Stimulated activated CD8-positive, alpha-beta memory T cell treated with anti-CD3 and anti-CD28 coated beads, Interleukin-7, amount 100 ng/mL, for 4 hours (primary cell): ENCODE measurements around the gene HNRNPLL.
A peak's percentile ranks its signal among the peaks of the same experiment; 100 is the strongest.

ENCODE experiments used
- DNase-seq, 2 donors: peaks; one replicate each; pipeline ENCODE4 v3.0.0-alpha.2; 2020; ENCODE audit warnings: low read depth in 2 of 2

Gene HNRNPLL

GRCh38 chr2:38592951-38593350 is 9.8 kb downstream of the HNRNPLL start:
- DNase-seq, result no peak

DNA sequence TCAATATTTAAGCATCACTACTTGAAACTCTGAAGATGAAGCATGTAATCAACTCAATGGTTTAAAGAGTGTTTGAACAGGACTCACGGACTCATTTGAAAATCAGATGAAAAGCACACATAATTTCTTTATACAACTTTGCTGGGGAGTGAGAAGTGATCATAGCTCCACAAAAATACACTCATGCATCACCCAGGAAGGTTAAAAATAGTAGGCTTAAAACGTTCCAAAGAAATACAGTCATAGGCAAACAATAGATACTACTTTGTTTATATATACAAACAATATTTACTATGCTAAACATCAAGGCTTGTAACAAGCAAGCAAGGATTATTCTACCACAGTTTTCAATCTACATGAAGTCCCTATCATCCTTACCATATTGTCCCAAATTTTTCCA is 11.6 kb downstream of the HNRNPLL start:
- DNase-seq, result no peak

DNA sequence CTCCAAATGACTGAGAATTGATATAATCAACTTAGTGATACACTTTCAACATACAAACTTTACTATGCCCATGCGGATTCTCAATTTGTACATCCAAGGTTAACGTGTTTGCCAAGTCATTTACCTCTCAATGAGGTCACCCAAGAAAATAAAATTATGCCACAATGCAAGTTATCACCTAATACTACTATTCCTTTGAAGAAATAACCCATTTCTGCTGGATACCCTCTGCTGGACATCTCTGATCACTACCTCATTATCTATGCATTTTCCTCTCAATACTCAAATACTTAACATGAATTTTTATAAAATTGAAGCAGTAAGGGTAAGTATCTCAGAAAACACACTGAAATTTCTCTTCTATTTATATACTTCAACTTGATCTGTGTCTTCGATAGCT is 12.7 kb downstream of the HNRNPLL start:
- no peak for DNase-seq

DNA sequence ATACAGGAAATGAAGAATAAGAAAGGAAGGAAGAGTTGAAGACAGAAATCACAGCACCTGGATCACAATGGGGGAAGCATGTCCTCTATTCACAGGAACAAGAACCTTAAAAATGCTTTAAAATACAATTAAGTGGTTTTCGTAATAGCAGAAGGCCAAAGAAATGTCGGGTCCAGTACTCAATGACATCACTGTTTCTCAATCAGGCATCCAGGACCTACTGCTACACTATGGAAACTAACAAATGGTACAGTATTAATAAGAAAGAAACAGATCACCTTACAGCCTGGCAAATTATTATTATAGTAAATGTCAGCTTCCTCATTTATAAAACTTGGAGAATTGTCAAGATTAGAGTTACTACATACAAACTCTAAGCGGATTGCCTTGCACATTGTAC is 15.8 kb downstream of the HNRNPLL start:
- DNase-seq, result no peak

- no peak for DNase-seq
Observed at GRCh38 chr2:38584881-38585280, 17.8 kb downstream of the HNRNPLL start.

GRCh38 chr2:38583994-38584393 is 18.7 kb downstream of the HNRNPLL start:
- DNase-seq, result no peak

DNA sequence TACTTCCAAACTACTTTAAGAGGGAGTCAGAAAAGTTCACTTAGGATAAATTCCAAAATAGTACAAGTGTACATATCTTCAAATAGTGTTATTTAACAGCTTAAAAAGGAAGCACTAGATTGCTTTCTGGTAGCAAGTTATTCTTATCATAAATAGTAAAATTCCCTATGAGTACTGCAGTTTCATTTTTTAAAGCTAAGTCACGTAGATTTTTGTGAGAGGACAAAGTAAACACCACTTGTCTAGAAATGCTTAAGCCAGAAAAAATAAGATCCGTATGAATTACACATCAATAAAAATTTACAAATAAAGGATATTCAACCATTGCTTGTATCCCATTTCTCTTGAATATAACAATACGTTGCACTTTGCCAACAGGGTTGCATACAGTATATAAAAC is 19.2 kb downstream of the HNRNPLL start:
- no peak for DNase-seq

GRCh38 chr2:38581193-38582147 is 21.3 kb downstream of the HNRNPLL start:
- DNase-seq, result peak in 1 of 2 donors; percentile 15

DNA sequence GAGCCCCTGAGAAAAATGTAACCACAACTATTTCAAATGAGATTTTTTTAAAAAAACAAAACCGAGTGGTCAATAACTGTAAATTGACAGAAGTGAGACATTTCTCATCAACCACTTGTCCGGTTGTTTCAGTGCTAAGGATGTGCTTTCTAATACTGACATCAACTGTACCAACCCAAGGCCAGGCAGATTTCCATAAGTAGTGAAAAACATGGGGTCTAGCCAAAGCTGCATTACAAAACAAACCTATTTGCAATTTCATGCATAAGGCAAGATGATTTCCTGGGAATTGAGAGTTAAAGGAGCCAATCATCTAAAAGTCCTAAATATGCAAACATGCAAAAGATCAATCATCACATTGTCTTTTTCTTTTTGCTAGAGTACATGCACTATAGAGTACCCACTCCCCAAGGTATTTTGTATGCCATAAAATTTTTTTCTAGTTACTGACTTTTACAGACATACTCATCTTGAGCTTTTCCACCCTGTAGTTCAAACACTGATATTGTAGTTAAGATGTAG is 22.6 kb downstream of the HNRNPLL start:
- no peak for DNase-seq

DNA sequence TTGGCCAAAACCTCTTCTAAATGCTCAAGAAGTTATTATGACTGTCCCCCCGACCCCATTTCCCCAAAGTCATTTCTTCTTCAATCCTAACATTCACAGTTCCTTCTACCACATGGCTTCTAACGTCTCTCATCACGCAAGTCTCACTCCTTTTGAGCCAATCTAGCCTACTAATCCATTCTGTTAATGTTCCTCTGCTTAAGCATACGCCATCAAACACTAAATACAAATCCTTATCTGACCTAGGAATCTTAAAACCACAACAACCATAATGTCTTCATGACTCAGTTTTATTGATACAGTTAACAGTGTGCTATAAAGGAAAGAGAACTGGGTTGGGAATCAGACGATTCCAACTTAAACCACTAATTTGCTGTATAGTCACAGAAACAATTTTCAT is 23.9 kb downstream of the HNRNPLL start:
- DNase-seq, result no peak

DNA sequence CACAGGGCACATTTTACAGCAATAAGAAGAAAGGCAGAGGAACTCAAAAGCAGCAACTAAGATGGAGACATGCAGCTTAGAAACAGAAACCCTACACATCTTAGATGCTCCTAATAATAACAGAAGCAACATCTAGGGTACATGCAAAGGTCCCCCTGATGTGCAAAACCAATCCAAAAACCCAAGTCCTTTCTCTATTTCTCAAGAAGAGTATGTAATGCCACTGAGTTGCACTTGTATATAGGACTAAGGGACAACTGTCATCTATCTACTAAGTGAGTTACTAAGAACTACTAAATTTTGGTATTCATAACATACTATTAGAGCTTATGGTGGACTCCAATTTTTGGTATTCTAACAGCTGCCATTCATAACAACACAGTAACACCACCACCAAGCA is 28.4 kb downstream of the HNRNPLL start:
- no peak for DNase-seq

DNA sequence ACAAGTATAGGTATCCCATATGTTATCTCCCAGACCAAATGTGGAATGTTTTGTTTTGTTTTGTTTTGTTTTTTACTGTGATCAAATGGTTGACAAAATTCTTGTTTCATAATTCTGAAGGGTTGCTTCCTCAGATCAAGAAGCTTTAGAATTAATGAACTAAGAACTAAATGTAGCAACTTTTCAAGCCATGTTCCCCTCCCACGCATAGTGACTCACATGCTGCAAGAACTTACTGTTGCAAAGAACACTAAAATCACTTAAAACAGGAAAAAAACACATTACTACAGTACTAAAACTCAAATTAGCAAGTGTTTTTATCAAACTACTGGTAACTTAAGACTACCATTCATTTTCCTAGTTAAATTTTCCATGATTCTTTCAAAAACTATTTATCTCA is 30.6 kb downstream of the HNRNPLL start:
- DNase-seq, result peak in 1 of 2 donors; percentile 10

- no peak for DNase-seq
Observed at GRCh38 chr2:38571193-38571592, 31.5 kb downstream of the HNRNPLL start.

DNA sequence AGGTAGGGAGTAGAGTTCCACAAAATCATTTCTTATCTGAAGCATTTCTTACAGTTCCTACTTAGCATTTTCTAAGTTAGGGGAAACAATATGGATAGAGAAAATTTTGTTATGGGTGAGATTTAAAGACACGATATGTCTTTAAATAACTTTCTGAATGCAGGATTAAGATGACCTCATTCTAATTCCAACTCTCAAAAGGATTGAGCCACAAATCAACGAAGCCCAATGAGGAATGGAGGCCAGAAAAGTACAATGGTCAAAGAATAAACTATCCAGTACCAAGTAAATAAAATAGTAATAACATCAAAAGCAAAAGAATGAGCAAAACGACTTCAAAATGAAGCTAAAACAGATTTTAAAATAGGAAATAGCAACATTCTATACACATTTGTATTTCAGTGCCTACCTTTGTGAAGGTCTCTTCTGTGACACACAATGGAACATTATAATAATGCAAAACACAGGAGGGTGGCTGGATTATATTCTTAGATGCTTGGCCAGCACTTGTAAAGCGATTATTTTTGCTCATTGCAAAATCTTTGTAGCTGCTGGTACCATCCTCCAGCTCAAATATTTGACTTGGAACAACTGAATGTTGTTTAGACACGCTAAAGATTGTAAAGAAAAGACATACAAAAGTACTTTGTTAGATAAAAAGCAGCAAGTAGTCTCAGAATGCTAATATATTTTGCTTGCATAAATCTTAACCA is 33.8 kb downstream of the HNRNPLL start:
- no peak for DNase-seq

- DNase-seq, result no peak
Observed at GRCh38 chr2:38565333-38565732, 37.4 kb downstream of the HNRNPLL start.

- DNase-seq, result no peak
Observed at GRCh38 chr2:38561691-38562090, 41.0 kb downstream of the HNRNPLL start.

DNA sequence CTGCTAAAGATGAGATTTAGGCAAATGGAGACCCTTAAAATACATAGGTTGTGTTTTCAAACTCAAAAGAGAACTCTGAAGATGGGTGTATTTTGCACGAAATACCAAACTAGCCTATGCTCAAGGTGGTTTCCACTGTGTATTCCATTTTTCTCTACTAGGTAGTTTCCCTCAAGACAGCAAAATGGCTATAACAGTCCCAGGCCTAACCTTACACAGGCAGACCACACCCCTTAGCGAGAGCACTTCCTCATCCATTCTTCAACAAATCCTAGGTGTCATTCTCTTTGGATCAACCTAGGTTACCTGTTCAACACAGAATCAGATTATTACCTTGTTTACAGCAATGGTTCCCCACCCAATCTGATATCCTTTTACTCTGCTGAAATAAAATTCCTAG is 42.6 kb downstream of the HNRNPLL start:
- DNase-seq, result no peak

DNA sequence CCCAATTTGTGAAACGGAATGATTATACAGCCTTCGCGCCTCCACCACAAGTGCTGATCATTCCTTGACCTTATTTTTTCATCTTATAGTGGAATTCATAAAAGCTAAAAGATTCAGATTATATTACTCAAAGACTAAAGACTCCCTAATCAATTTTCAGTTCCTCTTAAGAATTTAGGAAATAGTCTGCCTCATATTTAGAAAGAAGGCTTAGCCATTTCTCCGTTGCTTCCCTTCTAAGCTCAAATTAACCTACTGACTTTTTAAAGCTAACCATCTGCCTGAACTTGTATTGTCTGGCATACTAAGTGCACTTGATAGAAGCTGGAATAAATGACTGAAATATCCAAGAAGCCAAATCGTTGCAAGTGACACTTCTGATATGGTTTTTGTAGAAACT is 44.7 kb downstream of the HNRNPLL start:
- DNase-seq, result no peak

DNA sequence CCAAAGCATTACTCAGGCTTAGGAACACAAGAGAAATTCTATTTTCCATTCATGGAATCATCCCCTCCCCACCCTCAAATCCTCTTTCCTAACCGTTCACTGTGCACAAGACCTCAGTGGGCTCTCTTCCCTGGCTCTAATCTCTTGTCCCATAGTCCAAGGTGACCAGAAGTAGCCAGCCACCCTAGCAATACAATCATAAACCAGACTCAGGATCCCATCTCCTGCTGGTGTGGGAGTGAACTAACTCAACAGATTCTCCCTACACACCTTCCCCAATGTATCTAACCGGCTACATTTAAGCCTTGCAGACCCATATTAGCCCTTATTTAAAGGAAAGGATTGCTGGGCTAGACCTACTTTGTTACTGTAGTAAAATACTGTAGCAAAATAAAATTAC is 45.5 kb downstream of the HNRNPLL start:
- DNase-seq, result no peak

DNA sequence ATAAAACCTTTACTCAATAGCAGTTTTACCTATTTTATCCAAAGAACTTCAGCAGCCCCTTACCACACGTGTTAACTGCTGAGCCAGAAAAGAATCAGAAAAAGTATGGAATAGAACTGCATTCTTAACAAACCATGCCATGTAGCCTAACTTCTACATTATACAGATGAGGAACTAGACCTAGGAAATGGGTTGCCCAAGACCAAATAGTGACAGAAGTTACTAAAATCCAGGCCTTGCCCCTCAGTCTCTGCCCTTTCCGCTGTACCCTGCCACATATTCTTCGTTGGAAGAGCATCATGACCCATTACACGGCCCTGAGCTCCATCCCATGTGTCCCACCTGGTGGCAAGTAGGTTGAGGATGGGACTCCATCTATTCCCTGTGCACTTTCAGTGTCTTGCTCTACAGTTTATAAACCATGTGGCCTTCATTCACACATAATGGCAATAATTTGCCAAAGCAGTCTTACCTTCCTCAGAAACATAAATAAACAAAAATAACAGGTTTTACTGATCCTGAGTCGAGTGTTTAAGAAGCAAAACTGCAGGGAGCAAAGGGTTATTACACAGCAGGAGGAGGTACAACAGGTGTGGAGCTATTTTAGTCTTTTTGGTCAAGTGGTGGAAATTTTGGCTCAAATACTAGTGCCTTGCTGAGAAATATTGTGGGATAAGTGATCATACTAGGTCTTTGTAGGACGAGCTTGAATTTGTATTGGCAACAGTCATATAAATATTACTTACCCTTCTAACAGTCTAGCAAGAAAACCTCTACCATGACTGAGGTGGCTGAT is 46.5 kb downstream of the HNRNPLL start:
- DNase-seq, result no peak

GRCh38 chr2:38554973-38555595 is 47.6 kb downstream of the HNRNPLL start:
- DNase-seq, result no peak

DNA sequence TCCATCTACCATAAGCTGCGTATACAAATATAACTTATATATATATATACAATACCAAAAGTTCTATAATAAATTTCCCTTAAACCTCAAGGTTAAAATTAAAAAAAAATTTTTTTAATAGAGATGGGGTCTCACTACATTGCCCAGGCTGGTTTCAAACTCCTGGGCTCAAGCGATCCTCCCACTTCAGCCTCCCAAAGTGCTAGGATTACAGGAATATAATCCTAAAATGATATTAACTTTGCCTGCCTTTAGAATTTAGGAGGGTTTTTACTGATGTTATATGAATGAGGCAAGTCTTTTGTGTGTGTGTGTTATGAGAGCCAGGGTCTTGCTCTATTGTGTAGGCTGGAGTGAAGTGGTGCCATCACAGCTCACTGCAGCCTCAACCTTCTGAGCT is 49.2 kb downstream of the HNRNPLL start:
- no peak for DNase-seq
